GM12878 (cell line): Measurements from ENCODE around the gene RAD51B. TPM values are rescaled to one million over a fixed set of nuclear protein-coding genes. Genes with fewer than 3 reads are reported as not detected.

Experiments used
- ATF7 ChIP-seq: fragments of 450-650 bp; IDR thresholded peaks from 2 replicates; pipeline ENCODE4 v1.6.1; 2016; ENCODE audit warnings: low read depth, mild to moderate bottlenecking
- BCL11A ChIP-seq: IDR thresholded peaks from 2 replicates; pipeline ENCODE4 v1.6.1; 2011; ENCODE audit warnings: low read depth, low read length
- BCLAF1 ChIP-seq: fragments of 450-650 bp; IDR thresholded peaks from 2 replicates; pipeline ENCODE4 v1.6.1; 2017; ENCODE audit warnings: antibody characterized with exemption, mild to moderate bottlenecking, moderate library complexity
- CBFB ChIP-seq: IDR thresholded peaks from 2 replicates; pipeline ENCODE4 v1.6.1; 2016; ENCODE audit warnings: antibody characterized with exemption, low read depth
- CBX3 ChIP-seq: fragments of 200-600 bp; sonication (generic); IDR thresholded peaks from 2 replicates; pipeline ENCODE4 v1.6.1; 2016; ENCODE audit warnings: low read depth, borderline replicate concordance
- CEBPB ChIP-seq, 2 experiments: fragments of 150-350 bp in 1 of 2; IDR thresholded peaks; 2 replicates each; pipeline ENCODE4 v1.6.1; 2012 to 2014; ENCODE audit warnings: low read depth in 2 of 2, low read length in 2 of 2, borderline replicate concordance in 1 of 2, inconsistent platforms in 1 of 2
- CHD1 ChIP-seq: IDR thresholded peaks from 2 replicates; pipeline ENCODE4 v1.6.1; 2012; ENCODE audit warnings: low read depth, low read length, improper control_type of control experiment
- EP300 ChIP-seq, 2 experiments: fragments of 150-350 bp in 1 of 2; IDR thresholded peaks; 2 replicates each; pipeline ENCODE4 v1.6.1; 2011 to 2012; ENCODE audit warnings: low read depth in 2 of 2, low read length in 2 of 2, borderline replicate concordance in 1 of 2, improper control_type of control experiment in 1 of 2, inconsistent platforms in 1 of 2; ENCODE audit not compliant: control insufficient read depth in 1 of 2
- FOS ChIP-seq: IDR thresholded peaks from 3 replicates; pipeline ENCODE4 v1.6.1; 2011; ENCODE audit warnings: borderline replicate concordance; ENCODE audit not compliant: insufficient read length; ENCODE audit errors: extremely low read depth
- HDAC2 ChIP-seq: fragments of 200-600 bp; sonication (generic); IDR thresholded peaks from 2 replicates; pipeline ENCODE4 v1.6.1; 2017
- HDGF ChIP-seq: fragments of 450-650 bp; IDR thresholded peaks from 2 replicates; pipeline ENCODE4 v1.6.1; 2016; ENCODE audit warnings: antibody characterized with exemption
- IKZF1 ChIP-seq: fragments of 450-650 bp; conservative IDR thresholded peaks from 2 replicates; pipeline ENCODE4 v1.6.1; 2017; ENCODE audit warnings: antibody characterized with exemption, mild to moderate bottlenecking
- NR2C1 ChIP-seq: fragments of 450-650 bp; IDR thresholded peaks from 2 replicates; pipeline ENCODE4 v1.6.1; 2017; ENCODE audit warnings: antibody characterized with exemption, mild to moderate bottlenecking, moderate library complexity
- POU2F2 ChIP-seq: IDR thresholded peaks from 3 replicates; pipeline ENCODE4 v1.6.1; 2011; ENCODE audit warnings: low read depth, mild to moderate bottlenecking, low read length, borderline replicate concordance
- RAD21 ChIP-seq: IDR thresholded peaks from 2 replicates; pipeline ENCODE4 v1.6.1; 2011; ENCODE audit warnings: mild to moderate bottlenecking, low read depth, low read length, moderate library complexity; ENCODE audit not compliant: insufficient read depth
- RB1 ChIP-seq: fragments of 450-650 bp; formaldehyde crosslinking; IDR thresholded peaks from 2 replicates; pipeline ENCODE4 v1.6.1; 2017; ENCODE audit warnings: mild to moderate bottlenecking, borderline replicate concordance
- RFX5 ChIP-seq: IDR thresholded peaks from 2 replicates; pipeline ENCODE4 v1.6.1; 2011; ENCODE audit warnings: low read depth, low read length, improper control_type of control experiment
- STAT1 ChIP-seq: fragments of 450-650 bp; conservative IDR thresholded peaks from 2 replicates; pipeline ENCODE4 v1.6.1; 2014; ENCODE audit warnings: antibody characterized with exemption, mild to moderate bottlenecking
- STAT3 ChIP-seq: IDR thresholded peaks from 2 replicates; pipeline ENCODE4 v1.6.1; 2011; ENCODE audit warnings: low read depth, low read length, improper control_type of control experiment
- SUPT20H ChIP-seq: IDR thresholded peaks from 2 replicates; pipeline ENCODE4 v1.6.1; 2011; ENCODE audit warnings: low read depth, mild to moderate bottlenecking, low read length, moderate library complexity, borderline replicate concordance; ENCODE audit not compliant: control insufficient read depth
- TCF3 ChIP-seq: IDR thresholded peaks from 2 replicates; pipeline ENCODE4 v1.6.1; 2012; ENCODE audit warnings: low read depth, mild to moderate bottlenecking, low read length, borderline replicate concordance; ENCODE audit not compliant: insufficient read depth
- ZBED1 ChIP-seq: IDR thresholded peaks from 2 replicates; pipeline ENCODE4 v1.6.1; 2016; ENCODE audit warnings: borderline replicate concordance
- polyA plus RNA-seq, 11 experiments: library from polyadenylated mRNA; depleted of rRNA in 4 of 11; unstranded in 6 of 11; stranded (reverse) in 5 of 11; fragments of >200 nt; fragmentation: Nextera tagmentation in 4 of 11; fragmentation: Illumina TruSeq in 1 of 11; extraction: Ambion mirVana in 4 of 11; extraction: Trizol in 1 of 11; gene quantifications; 1 replicate in 1 of 11; 2 replicates in 10 of 11; pipeline versions ENCODE4 v1.2.1 to v1.2.3, GENCODE V29; 2011 to 2016; ENCODE audit warnings: inconsistent platforms in 2 of 11, missing spikeins in 2 of 11, low read depth in 1 of 11
- total RNA-seq, 4 experiments: library from RNA; depleted of rRNA in 3 of 4; stranded (reverse); fragments of >200 nt in 3 of 4; fragmentation: Illumina TruSeq in 1 of 4; extraction: Trizol in 1 of 4; gene quantifications; 2 replicates each; pipeline versions ENCODE4 v1.2.1 to v1.2.3, GENCODE V29; 2013 to 2021
- TF ChIP-seq, protein P1 (sequence below): fragments of 450-650 bp; IDR thresholded peaks from 2 replicates; pipeline ENCODE4 v1.6.1; 2017; ENCODE audit warnings: borderline replicate concordance
- TF ChIP-seq, protein P2 (sequence below): fragments of 450-650 bp; formaldehyde crosslinking; IDR thresholded peaks from 2 replicates; pipeline ENCODE4 v1.4.0; 2022; ENCODE audit warnings: mild to moderate bottlenecking, moderate library complexity

RAD51B gene
- total and polyA plus RNA-seq, 10 of the 15 experiments (the other 5 are each of a cell fraction or from before 2014, with no cell fraction given) = 9.8 to 26.8 (median 21.3) TPM

GRCh38 chr14:67819563-67820421, at the start of gene RAD51B (continued):
- TF ChIP-seq, protein P1, sequence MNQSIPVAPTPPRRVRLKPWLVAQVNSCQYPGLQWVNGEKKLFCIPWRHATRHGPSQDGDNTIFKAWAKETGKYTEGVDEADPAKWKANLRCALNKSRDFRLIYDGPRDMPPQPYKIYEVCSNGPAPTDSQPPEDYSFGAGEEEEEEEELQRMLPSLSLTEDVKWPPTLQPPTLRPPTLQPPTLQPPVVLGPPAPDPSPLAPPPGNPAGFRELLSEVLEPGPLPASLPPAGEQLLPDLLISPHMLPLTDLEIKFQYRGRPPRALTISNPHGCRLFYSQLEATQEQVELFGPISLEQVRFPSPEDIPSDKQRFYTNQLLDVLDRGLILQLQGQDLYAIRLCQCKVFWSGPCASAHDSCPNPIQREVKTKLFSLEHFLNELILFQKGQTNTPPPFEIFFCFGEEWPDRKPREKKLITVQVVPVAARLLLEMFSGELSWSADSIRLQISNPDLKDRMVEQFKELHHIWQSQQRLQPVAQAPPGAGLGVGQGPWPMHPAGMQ = no peak
- no peak for TF ChIP-seq HDGF
- TF ChIP-seq CEBPB (IDR thresholded peaks at IDR 0.05; ENCODE audit: borderline replicate concordance in 1 of 2, low read depth in 2 of 2, low read length in 2 of 2) = no peak
- peak; percentile 71; the same call in 1 of the 2 replicates for TF ChIP-seq CBFB
- TF ChIP-seq STAT3 = no peak
- no peak for TF ChIP-seq SUPT20H
- TF ChIP-seq NR2C1 = no peak; the same call in 1 of the 2 replicates
- TF ChIP-seq ZBED1 = no peak
- no peak for TF ChIP-seq BCLAF1
- no peak for TF ChIP-seq POU2F2
- no peak for TF ChIP-seq CBX3
- TF ChIP-seq RFX5 = no peak
- 0 out of 2 replicates have a peak, but pooled peaks have one; percentile 15 for TF ChIP-seq ATF7
- TF ChIP-seq EP300 (IDR thresholded peaks at IDR 0.05; ENCODE audit: borderline replicate concordance in 1 of 2, control insufficient read depth in 1 of 2, low read depth in 2 of 2, low read length in 2 of 2) = no peak
- TF ChIP-seq CHD1 = no peak
- no peak for TF ChIP-seq HDAC2
- peak; percentile 82 for TF ChIP-seq IKZF1
- TF ChIP-seq BCL11A = no peak
- TF ChIP-seq RAD21 = no peak
- TF ChIP-seq TCF3 = no peak
- no peak for TF ChIP-seq STAT1
- peak; percentile 23; the same call in 1 of the 2 replicates for TF ChIP-seq RB1
- TF ChIP-seq FOS = peak; percentile 87
- TF ChIP-seq, protein P2, sequence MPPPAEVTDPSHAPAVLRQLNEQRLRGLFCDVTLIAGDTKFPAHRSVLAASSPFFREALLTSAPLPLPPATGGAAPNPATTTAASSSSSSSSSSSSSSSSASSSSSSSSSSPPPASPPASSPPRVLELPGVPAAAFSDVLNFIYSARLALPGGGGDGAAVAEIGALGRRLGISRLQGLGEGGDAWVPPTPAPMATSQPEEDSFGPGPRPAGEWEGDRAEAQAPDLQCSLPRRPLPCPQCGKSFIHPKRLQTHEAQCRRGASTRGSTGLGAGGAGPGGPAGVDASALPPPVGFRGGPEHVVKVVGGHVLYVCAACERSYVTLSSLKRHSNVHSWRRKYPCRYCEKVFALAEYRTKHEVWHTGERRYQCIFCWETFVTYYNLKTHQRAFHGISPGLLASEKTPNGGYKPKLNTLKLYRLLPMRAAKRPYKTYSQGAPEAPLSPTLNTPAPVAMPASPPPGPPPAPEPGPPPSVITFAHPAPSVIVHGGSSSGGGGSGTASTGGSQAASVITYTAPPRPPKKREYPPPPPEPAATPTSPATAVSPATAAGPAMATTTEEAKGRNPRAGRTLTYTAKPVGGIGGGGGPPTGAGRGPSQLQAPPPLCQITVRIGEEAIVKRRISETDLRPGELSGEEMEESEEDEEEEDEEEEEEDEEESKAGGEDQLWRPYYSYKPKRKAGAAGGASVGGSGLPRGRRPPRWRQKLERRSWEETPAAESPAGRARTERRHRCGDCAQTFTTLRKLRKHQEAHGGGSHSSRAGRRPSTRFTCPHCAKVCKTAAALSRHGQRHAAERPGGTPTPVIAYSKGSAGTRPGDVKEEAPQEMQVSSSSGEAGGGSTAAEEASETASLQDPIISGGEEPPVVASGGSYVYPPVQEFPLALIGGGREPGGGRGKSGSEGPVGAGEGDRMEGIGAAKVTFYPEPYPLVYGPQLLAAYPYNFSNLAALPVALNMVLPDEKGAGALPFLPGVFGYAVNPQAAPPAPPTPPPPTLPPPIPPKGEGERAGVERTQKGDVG (CRISPR knock-in tag) = no peak
